H1 (cell line): ENCODE data around the gene SPPL2B. TPM values are rescaled to one million over a fixed set of nuclear protein-coding genes. Genes with fewer than 3 reads are reported as not detected.

Experiments used
- CTCF ChIA-PET: fragments of 300-600 bp; sonication (Branson Sonifier 250); formaldehyde crosslinking; loops from one replicate; lab custom pipeline; 2021; ENCODE audit not compliant: partially characterized antibody; lab: Charles Lee
- POLR2A ChIA-PET: fragments of 300-600 bp; sonication (Branson Sonifier 250); formaldehyde crosslinking; loops from one replicate; lab custom pipeline; 2021; ENCODE audit warnings: inconsistent platforms; ENCODE audit not compliant: partially characterized antibody; lab: Charles Lee
- DNase-seq, 2 experiments: peaks; one replicate each; pipeline versions ENCODE4 v3.0.0 to v3.0.0-alpha.2; 2010 to 2022; ENCODE audit warnings: low spot score in 2 of 2, low read depth in 1 of 2, mixed read lengths in 1 of 2
- FAIRE-seq: peaks from 2 replicates; lab custom pipeline; 2011; peaks lifted over from hg19 to GRCh38; lab: Jason Lieb, UNC
- H2AFZ ChIP-seq: 2 replicates; pipeline ENCODE4 v1.8.1; 2012; ENCODE audit warnings: low read length, inconsistent platforms
- H2AK5ac ChIP-seq: 2 replicates; pipeline ENCODE4 v1.6.1; 2013; ENCODE audit warnings: low read depth, low read length
- H2BK120ac ChIP-seq: replicated peaks from 2 replicates; pipeline ENCODE3; 2013; ENCODE audit warnings: low read depth, low read length, inconsistent platforms
- H2BK12ac ChIP-seq: 2 replicates; pipeline ENCODE4 v1.6.1; 2013; ENCODE audit warnings: low read depth, low read length
- H2BK15ac ChIP-seq: 2 replicates; pipeline ENCODE4 v1.6.1; 2013; ENCODE audit warnings: low read length
- H2BK20ac ChIP-seq: 2 replicates; pipeline ENCODE4 v1.6.1; 2013; ENCODE audit warnings: low read length
- H2BK5ac ChIP-seq: 2 replicates; pipeline ENCODE4 v1.6.1; 2013; ENCODE audit warnings: low read depth, low read length
- H3K14ac ChIP-seq: 2 replicates; pipeline ENCODE4 v1.6.1; 2013; ENCODE audit warnings: inconsistent platforms; ENCODE audit not compliant: insufficient read length
- H3K18ac ChIP-seq: 2 replicates; pipeline ENCODE4 v1.6.1; 2013; ENCODE audit warnings: low read length; ENCODE audit errors: extremely low read depth
- H3K23ac ChIP-seq: 2 replicates; pipeline ENCODE4 v1.6.1; 2013; ENCODE audit warnings: inconsistent platforms; ENCODE audit not compliant: insufficient read length
- H3K23me2 ChIP-seq: 2 replicates; pipeline ENCODE4 v1.6.1; 2013; ENCODE audit warnings: low read depth, low read length
- H3K27ac ChIP-seq: 2 replicates; pipeline ENCODE4 v1.6.1; 2011; ENCODE audit warnings: low read depth, low read length, inconsistent platforms
- H3K27me3 ChIP-seq, 4 experiments: replicated peaks in 1 of 4; 1 replicate in 1 of 4; 2 replicates in 3 of 4; pipeline versions ENCODE4 v1.6.1 to v1.8.1; 2011 to 2013; ENCODE audit warnings: low read length in 3 of 4, mild to moderate bottlenecking in 3 of 4, inconsistent platforms in 2 of 4, mixed read lengths in 2 of 4, moderate library complexity in 1 of 4; ENCODE audit not compliant: control insufficient read depth in 3 of 4, insufficient read depth in 3 of 4; ENCODE audit errors: extremely low read depth in 1 of 4
- H3K36me3 ChIP-seq, 4 experiments: 2 replicates each; pipeline versions ENCODE4 v1.6.1 to v1.8.1; 2011 to 2013; ENCODE audit warnings: mild to moderate bottlenecking in 4 of 4, low read length in 3 of 4, moderate library complexity in 2 of 4, control low read depth in 1 of 4, inconsistent platforms in 1 of 4; ENCODE audit not compliant: insufficient read depth in 4 of 4, control insufficient read depth in 2 of 4
- H3K4ac ChIP-seq: replicated peaks from 2 replicates; pipeline ENCODE3; 2013; ENCODE audit warnings: low read length, low read depth, mixed read lengths, inconsistent platforms; ENCODE audit not compliant: insufficient read length
- H3K4me1 ChIP-seq, 4 experiments: replicated peaks in 1 of 4; 1 replicate in 1 of 4; 2 replicates in 3 of 4; pipeline versions ENCODE4 v1.6.1 to v1.8.1; 2011 to 2013; ENCODE audit warnings: low read length in 3 of 4, inconsistent platforms in 2 of 4, mixed read lengths in 1 of 4; ENCODE audit not compliant: insufficient read depth in 4 of 4, control insufficient read depth in 3 of 4
- H3K4me2 ChIP-seq, 2 experiments: 2 replicates each; pipeline versions ENCODE4 v1.6.1 to v1.8.1; 2011 to 2013; ENCODE audit warnings: low read depth in 2 of 2, low read length in 2 of 2, control low read depth in 1 of 2, inconsistent platforms in 1 of 2, mild to moderate bottlenecking in 1 of 2; ENCODE audit not compliant: insufficient read depth in 1 of 2
- H3K4me3 ChIP-seq, 4 experiments: fragments of 200-600, 300-600 bp in 1 of 4; sonication (generic), shearing (Covaris generic), sonication (Bioruptor Twin) in 1 of 4; 2 replicates each; pipeline versions ENCODE4 v1.5.1 to v1.8.1; 2011 to 2016; ENCODE audit warnings: low read length in 4 of 4, low read depth in 3 of 4, control low read depth in 2 of 4, inconsistent platforms in 2 of 4, mild to moderate bottlenecking in 2 of 4, mixed read lengths in 1 of 4, moderate library complexity in 1 of 4; ENCODE audit not compliant: insufficient read depth in 2 of 4; ENCODE audit errors: extremely low read depth in 1 of 4
- H3K56ac ChIP-seq: replicated peaks from 2 replicates; pipeline ENCODE3; 2013; ENCODE audit warnings: low read depth, mild to moderate bottlenecking, mixed read lengths, low read length, inconsistent platforms; ENCODE audit not compliant: insufficient read length
- H3K79me1 ChIP-seq: 2 replicates; pipeline ENCODE4 v1.6.1; 2013; ENCODE audit warnings: low read depth, low read length, control low read depth
- H3K79me2 ChIP-seq, 2 experiments: 2 replicates each; pipeline versions ENCODE4 v1.6.1 to v1.8.1; 2012 to 2013; ENCODE audit warnings: low read length in 2 of 2, mild to moderate bottlenecking in 2 of 2, inconsistent platforms in 1 of 2; ENCODE audit not compliant: insufficient read depth in 2 of 2, control insufficient read depth in 1 of 2
- H3K9ac ChIP-seq, 4 experiments: replicated peaks in 1 of 4; 1 replicate in 1 of 4; 2 replicates in 3 of 4; pipeline versions ENCODE4 v1.6.1 to v1.8.1; 2011 to 2013; ENCODE audit warnings: low read depth in 3 of 4, low read length in 3 of 4, control low read depth in 2 of 4, mild to moderate bottlenecking in 2 of 4, moderate library complexity in 2 of 4, inconsistent platforms in 1 of 4; ENCODE audit errors: extremely low read depth in 1 of 4
- H3K9me3 ChIP-seq, 2 experiments: 2 replicates each; pipeline versions ENCODE4 v1.6.1 to v1.8.1; 2012 to 2013; ENCODE audit warnings: mild to moderate bottlenecking in 2 of 2, moderate library complexity in 2 of 2, control low read depth in 1 of 2, inconsistent platforms in 1 of 2, low read depth in 1 of 2, low read length in 1 of 2, mixed read lengths in 1 of 2; ENCODE audit not compliant: insufficient read depth in 2 of 2
- H4K20me1 ChIP-seq, 2 experiments: replicated peaks in 1 of 2; 2 replicates each; pipeline versions ENCODE3 to v1.8.1; 2011 to 2013; ENCODE audit warnings: inconsistent platforms in 2 of 2, low read length in 2 of 2, mild to moderate bottlenecking in 1 of 2; ENCODE audit not compliant: insufficient read depth in 2 of 2, control insufficient read depth in 1 of 2
- H4K5ac ChIP-seq: 2 replicates; pipeline ENCODE4 v1.6.1; 2013; ENCODE audit warnings: low read length, low read depth, mixed read lengths, inconsistent platforms; ENCODE audit not compliant: insufficient read length
- H4K8ac ChIP-seq: 2 replicates; pipeline ENCODE4 v1.8.0; 2013; ENCODE audit warnings: mild to moderate bottlenecking, moderate library complexity, low read length, inconsistent platforms; ENCODE audit not compliant: insufficient read depth; ENCODE audit errors: extremely low read depth
- H4K91ac ChIP-seq: replicated peaks from 2 replicates; pipeline ENCODE3; 2013; ENCODE audit warnings: low read length, mixed read lengths, inconsistent platforms; ENCODE audit not compliant: insufficient read length
- CTCF ChIP-seq, 3 experiments: IDR thresholded peaks; 1 replicate in 2 of 3; 2 replicates in 1 of 3; pipeline versions ENCODE4 v1.5.1 to v1.6.1; 2011; ENCODE audit warnings: low read length in 3 of 3, mild to moderate bottlenecking in 3 of 3, inconsistent platforms in 2 of 3, low read depth in 1 of 3, moderate library complexity in 1 of 3; ENCODE audit not compliant: insufficient read depth in 1 of 3; ENCODE audit errors: control extremely low read depth in 1 of 3
- JUN ChIP-seq: IDR thresholded peaks from 2 replicates; pipeline ENCODE4 v1.6.1; 2011; ENCODE audit warnings: low read depth, mild to moderate bottlenecking, improper control_type of control experiment, low read length
- KDM1A ChIP-seq: fragments of 200-600, 300-600 bp; sonication (generic); IDR thresholded peaks from 2 replicates; pipeline ENCODE4 v1.7.1; 2016; ENCODE audit warnings: mild to moderate bottlenecking, low read length, borderline replicate concordance
- NANOG ChIP-seq: IDR thresholded peaks from 2 replicates; pipeline ENCODE4 v1.6.1; 2011; ENCODE audit warnings: low read length, low read depth, mild to moderate bottlenecking, inconsistent platforms; ENCODE audit not compliant: insufficient read depth, poor library complexity, severe bottlenecking
- POU5F1 ChIP-seq: IDR thresholded peaks from 2 replicates; pipeline ENCODE4 v1.6.1; 2011; ENCODE audit warnings: low read depth, mild to moderate bottlenecking, low read length, moderate library complexity
- SP4 ChIP-seq: IDR thresholded peaks from 2 replicates; pipeline ENCODE4 v1.6.1; 2012; ENCODE audit warnings: low read length, inconsistent platforms
- WGBS, 2 experiments: shearing (Covaris generic) in 1 of 2; methylation state at CpG; one replicate each; pipeline versions ENCODE4 v1.1.6 to v1.1.7; 2013 to 2015; ENCODE audit warnings: low lambda C conversion rate in 2 of 2, mixed read lengths in 2 of 2, inconsistent platforms in 1 of 2, low coverage in 1 of 2, missing lambda C conversion rate in 1 of 2; ENCODE audit not compliant: insufficient replicate concordance in 2 of 2, insufficient coverage in 1 of 2, insufficient read length in 1 of 2; ENCODE audit errors: extremely low coverage in 1 of 2, missing lambda C conversion rate in 1 of 2; 5-methylcytosine and 5-hydroxymethylcytosine counted together
- polyA plus RNA-seq, 7 experiments: library from polyadenylated mRNA; depleted of rRNA in 3 of 7; stranded (reverse) in 5 of 7; unstranded in 2 of 7; fragments of >200 nt in 5 of 7; fragments of 200-250 nt in 2 of 7; gene quantifications; 1 replicate in 5 of 7; 2 replicates in 1 of 7; 4 replicates in 1 of 7; pipeline versions ENCODE4 v1.2.1 to v1.2.3, GENCODE V29; 2011 to 2013; ENCODE audit warnings: missing spikeins in 2 of 7, mixed read lengths in 2 of 7
- total RNA-seq: library from RNA; stranded (reverse); fragmentation: NEBNext Ultra II Directional; extraction: Animal tissue kit (Norgen Biotek cat#: 25700); gene quantifications from 2 replicates; pipeline ENCODE4 v1.2.1, GENCODE V29; 2021

Gene SPPL2B
- total and polyA plus RNA-seq, 2 of the 8 experiments (the other 6 are each of a cell fraction or from before 2014, with no cell fraction given) = 34.8 to 55.7 TPM

- Histone ChIP-seq H3K27me3 (no peaks in the 10 kb centered on the region), H2BK20ac (no peak overlapping the region), H2AK5ac (no peak overlapping the region), H3K4me3 (no peak overlapping the region), H3K79me1 (no peaks in the 10 kb centered on the region; the same call in 1 of the 2 replicates), H3K4me1 (no peaks in the 10 kb centered on the region), H3K18ac (no peak overlapping the region), H3K36me3 (no peaks in the 10 kb centered on the region), H3K23me2 (no peaks in the 10 kb centered on the region), H3K56ac (no peak overlapping the region), H2BK120ac (no peak overlapping the region), H3K23ac (no peak overlapping the region), H3K9ac (no peak overlapping the region), H4K8ac (no peak overlapping the region), H3K4ac (no peak overlapping the region), H2AFZ (no peak overlapping the region), H3K27ac (no peak overlapping the region), H2BK5ac (no peak overlapping the region), H4K91ac (no peak overlapping the region), H4K20me1 (no peaks in the 10 kb centered on the region), H4K5ac (no peak overlapping the region), H3K9me3 (peaks cover 0 to 2% of the 10 kb centered on the region in 2 experiments; a peak in 2 of 4 replicates), H2BK15ac (no peak overlapping the region), H3K14ac (no peak overlapping the region), H3K79me2 (no peaks in the 10 kb centered on the region), H3K4me2 (no peak overlapping the region), H2BK12ac (no peak overlapping the region)
- WGBS, 2 experiments = 93% methylated on average over 16 of the region's 16 CpGs; no CpG with 5 or more reads in 1 of the 2 experiments
- ChIA-PET CTCF (interaction anchor here (1.2 to 1.7 kb wide), 3 partner anchors 22 to 25 kb away, joined by 3 to 5 read pairs (median 4); no protein-coding TSS in a partner anchor), POLR2A (interaction anchor here (1.0 to 1.4 kb wide), 2 partner anchors 24 to 43 kb away, joined by 4 read pairs; partner anchors contain the start of genes LSM7 and SPPL2B)
- TF ChIP-seq POU5F1 (no peak), CTCF (IDR thresholded peaks at IDR 0.05; ENCODE audit: control extremely low read depth in 1 of 3, insufficient read depth in 1 of 3, low read depth in 1 of 3, low read length in 3 of 3) (no peak), NANOG (no peak), SP4 (no peak), KDM1A (no peak), JUN (no peak)
- no peak for FAIRE-seq
- DNase-seq = no peak
Measured at GRCh38 chr19:2371656-2372055, 43.2 kb downstream of the SPPL2B start.
